Measurements from ENCODE around the gene KHDC4. TPM values are rescaled to one million over a fixed set of nuclear protein-coding genes. Genes with fewer than 3 reads are reported as not detected.

KHDC4 gene
- total and polyA plus RNA-seq, 9 of the 15 experiments (the other 6 are each of a cell fraction or from before 2014, with no cell fraction given): 12.1 to 185 (median 65.6) TPM

DNA sequence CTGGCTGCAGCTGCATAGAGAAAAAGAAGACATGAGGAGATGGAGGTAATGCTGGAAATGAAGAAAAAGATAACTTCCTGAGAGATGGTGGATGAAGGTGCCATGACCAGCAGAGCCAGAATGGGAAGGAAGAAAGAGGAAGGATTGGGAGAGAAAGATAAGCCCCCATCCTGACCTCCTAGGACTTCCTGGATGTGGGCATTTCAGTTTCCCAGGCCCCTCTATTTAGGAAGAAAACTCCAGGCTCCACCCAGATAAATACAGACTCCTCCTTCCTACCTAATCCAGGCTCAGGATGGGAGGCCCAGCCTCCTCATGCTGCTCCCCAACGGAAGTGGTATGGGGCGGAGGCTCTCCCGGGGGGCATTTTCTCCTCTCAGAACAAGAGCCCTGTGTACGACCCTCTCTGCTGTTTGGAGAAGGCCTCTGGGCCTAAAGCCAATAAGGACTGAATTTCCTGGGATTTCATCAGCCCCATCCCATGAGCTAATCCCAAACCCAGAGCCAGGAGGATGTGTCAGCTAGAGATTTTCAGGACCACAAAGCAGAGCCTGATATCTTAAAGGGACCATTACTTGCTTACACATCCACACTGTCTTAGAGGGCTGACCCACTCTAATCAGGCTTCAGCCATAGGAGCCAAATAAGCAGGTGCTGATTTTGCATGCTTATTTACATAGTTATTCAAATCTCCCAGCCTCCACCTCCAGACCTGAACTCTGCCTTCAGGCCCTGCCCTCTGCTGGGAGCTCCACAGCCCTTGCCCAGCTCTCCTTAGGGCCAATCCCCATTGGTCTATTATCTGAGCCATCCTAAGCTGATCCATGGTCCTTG lies 49.2 kb upstream of the KHDC4 start (continued):
- TF ChIP-seq E2F8 (IDR thresholded peaks at IDR 0.05; ENCODE audit: low read depth, partially characterized antibody) (no peak), ZNF197 (CRISPR knock-in tag; IDR thresholded peaks at IDR 0.05; ENCODE audit: low read depth) (0 out of 2 replicates have a peak, but pooled peaks have one; percentile 61), CREB1 (IDR thresholded peaks at IDR 0.05) (no peak), CREB1 (CRISPR knock-in tag; IDR thresholded peaks at IDR 0.05) (peak; percentile 31; the same call in 1 of the 2 replicates), ZNF551 (CRISPR knock-in tag; IDR thresholded peaks at IDR 0.05) (no peak), TOE1 (IDR thresholded peaks at IDR 0.05; ENCODE audit: borderline replicate concordance) (peak; percentile 73; the same call in 1 of the 2 replicates), TOE1 (CRISPR knock-in tag; IDR thresholded peaks at IDR 0.05; ENCODE audit: borderline replicate concordance, low read depth) (no peak), ETS1 (conservative IDR thresholded peaks at IDR 0.05; ENCODE audit: control insufficient read depth, low read depth, low read length) (no peak), MEF2D (tag; conservative IDR thresholded peaks at IDR 0.05; ENCODE audit: low read depth) (no peak; the same call in 1 of the 2 replicates), ZFP30 (CRISPR knock-in tag; IDR thresholded peaks at IDR 0.05; ENCODE audit: borderline replicate concordance) (no peak), NCOA1 (IDR thresholded peaks at IDR 0.05; ENCODE audit: low read depth) (no peak), E2F5 (CRISPR knock-in tag; IDR thresholded peaks at IDR 0.05) (no peak), ZNF384 (IDR thresholded peaks at IDR 0.05; ENCODE audit: low read depth, low read length) (no peak), NFYB (IDR thresholded peaks at IDR 0.05; ENCODE audit: extremely low read depth, insufficient read length) (no peak)
- TF ChIP-seq, protein P1, sequence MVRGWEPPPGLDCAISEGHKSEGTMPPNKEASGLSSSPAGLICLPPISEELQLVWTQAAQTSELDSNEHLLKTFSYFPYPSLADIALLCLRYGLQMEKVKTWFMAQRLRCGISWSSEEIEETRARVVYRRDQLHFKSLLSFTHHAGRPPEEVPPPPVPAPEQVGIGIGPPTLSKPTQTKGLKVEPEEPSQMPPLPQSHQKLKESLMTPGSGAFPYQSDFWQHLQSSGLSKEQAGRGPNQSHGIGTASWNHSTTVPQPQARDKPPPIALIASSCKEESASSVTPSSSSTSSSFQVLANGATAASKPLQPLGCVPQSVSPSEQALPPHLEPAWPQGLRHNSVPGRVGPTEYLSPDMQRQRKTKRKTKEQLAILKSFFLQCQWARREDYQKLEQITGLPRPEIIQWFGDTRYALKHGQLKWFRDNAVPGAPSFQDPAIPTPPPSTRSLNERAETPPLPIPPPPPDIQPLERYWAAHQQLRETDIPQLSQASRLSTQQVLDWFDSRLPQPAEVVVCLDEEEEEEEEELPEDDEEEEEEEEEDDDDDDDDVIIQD (CRISPR knock-in tag; IDR thresholded peaks at IDR 0.05): no peak
- TF ChIP-seq, protein P2, sequence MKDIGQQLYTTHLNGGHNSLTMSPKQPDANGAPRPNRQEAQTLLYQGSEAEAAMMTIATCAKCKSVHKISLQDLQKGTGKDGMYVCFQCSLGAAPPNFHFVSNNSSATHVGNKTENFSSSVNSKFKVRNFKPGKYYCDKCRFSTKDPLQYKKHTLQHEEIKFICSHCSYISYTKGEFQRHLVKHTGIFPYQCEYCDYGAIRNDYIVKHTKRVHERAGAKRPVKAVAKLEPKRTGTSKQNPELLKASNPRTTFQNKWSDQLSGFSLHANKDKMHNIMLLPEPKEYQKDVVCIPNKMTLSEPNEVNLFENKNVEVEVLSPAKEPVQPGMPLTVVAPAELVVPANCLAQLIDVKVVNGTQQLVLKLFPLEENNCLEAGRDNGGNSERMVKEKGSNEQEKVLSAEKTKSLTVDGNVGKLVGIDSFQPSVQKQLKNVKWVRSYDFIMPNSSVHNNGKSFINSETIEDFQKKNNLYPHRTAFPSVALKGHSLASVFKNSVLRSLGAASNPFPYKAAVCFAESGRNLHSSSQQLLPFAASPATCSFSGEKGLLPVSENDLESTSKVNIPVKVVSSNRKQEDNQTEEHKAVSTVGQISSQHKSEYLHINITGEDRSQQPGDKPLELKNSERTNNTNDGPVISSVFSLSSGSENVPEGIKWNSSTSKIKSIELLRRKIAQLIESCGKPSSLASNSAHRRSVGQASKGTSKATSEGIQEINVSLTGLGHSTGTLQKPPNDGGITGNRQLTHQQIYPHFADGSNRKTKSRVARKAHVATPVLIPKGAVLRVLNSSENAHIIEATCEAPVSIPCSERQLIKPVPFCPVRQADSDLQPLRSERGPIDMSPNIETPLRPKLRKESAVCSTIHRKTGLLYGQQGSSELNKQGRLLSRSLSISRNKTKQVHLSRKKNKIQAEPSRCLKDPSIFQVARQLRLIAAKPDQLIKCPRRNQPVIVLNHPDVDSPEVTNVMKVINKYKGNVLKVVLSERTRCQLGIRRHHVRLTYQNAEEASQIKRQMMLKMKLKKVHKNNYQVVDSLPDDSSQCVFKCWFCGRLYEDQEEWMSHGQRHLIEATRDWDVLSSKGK (CRISPR knock-in tag; IDR thresholded peaks at IDR 0.05): no peak

Data from K562 (cell line).